SU-DHL-6 (cell line): ENCODE measurements around the gene NCS1.

Experiments used
- H2AFZ ChIP-seq: fragments of 200-600 bp; sonication (generic); 2 replicates; pipeline ENCODE4 v1.6.1; 2014; ENCODE audit warnings: low read depth, mild to moderate bottlenecking, moderate library complexity, mixed read lengths, antibody characterized with exemption, low read length; ENCODE audit not compliant: severe bottlenecking
- H3F3A ChIP-seq: fragments of 200-600 bp; shearing (Covaris generic); 2 replicates; pipeline ENCODE4 v1.6.0; 2016; ENCODE audit warnings: antibody characterized with exemption, mild to moderate bottlenecking; ENCODE audit not compliant: insufficient read depth
- H3K27ac ChIP-seq: fragments of 200-600 bp; sonication (generic); 2 replicates; pipeline ENCODE4 v1.5.1; 2016; ENCODE audit warnings: low read depth, mild to moderate bottlenecking, low read length, moderate library complexity, mixed read lengths
- H3K27me3 ChIP-seq: fragments of 200-600 bp; sonication (generic), shearing (Covaris generic); 2 replicates; pipeline ENCODE4 v1.6.0; 2014; ENCODE audit warnings: mild to moderate bottlenecking, low read length
- H3K36me3 ChIP-seq: fragments of 200-600 bp; sonication (generic); 2 replicates; pipeline ENCODE4 v1.6.1; 2014; ENCODE audit warnings: mild to moderate bottlenecking, low read length, mixed read lengths
- H3K4me2 ChIP-seq: fragments of 300-600, 200-600 bp; shearing (Covaris generic), sonication (generic); 2 replicates; pipeline ENCODE4 v1.6.0; 2014; ENCODE audit warnings: low read length, low read depth, mild to moderate bottlenecking; ENCODE audit not compliant: poor library complexity, severe bottlenecking
- H3K4me3 ChIP-seq: fragments of 200-600 bp; sonication (generic); 2 replicates; pipeline ENCODE4 v1.5.1; 2014; ENCODE audit warnings: antibody characterized with exemption, low read length, mild to moderate bottlenecking, mixed read lengths; ENCODE audit not compliant: insufficient read depth, poor library complexity, severe bottlenecking
- H3K79me2 ChIP-seq: fragments of 200-600 bp; sonication (generic); 2 replicates; pipeline ENCODE4 v1.6.1; 2014; ENCODE audit warnings: mild to moderate bottlenecking, low read length, moderate library complexity; ENCODE audit not compliant: insufficient read depth
- H3K9ac ChIP-seq: fragments of 200-600 bp; sonication (generic); 2 replicates; pipeline ENCODE4 v1.7.0; 2014; ENCODE audit warnings: mild to moderate bottlenecking, low read length
- H3K9me2 ChIP-seq: fragments of 200-600 bp; sonication (generic); replicated peaks from 2 replicates; pipeline ENCODE4 v1.6.1; 2014; ENCODE audit warnings: low read length; ENCODE audit not compliant: insufficient read depth
- H3K9me3 ChIP-seq: fragments of 200-600 bp; sonication (generic); 2 replicates; pipeline ENCODE4 v1.6.1; 2014; ENCODE audit warnings: low read length, mixed read lengths; ENCODE audit not compliant: insufficient read depth
- H4K20me1 ChIP-seq: fragments of 200-600 bp; sonication (generic); 2 replicates; pipeline ENCODE4 v1.6.1; 2014; ENCODE audit warnings: low read depth, mild to moderate bottlenecking, antibody characterized with exemption, low read length, moderate library complexity, mixed read lengths
- CTCF ChIP-seq: fragments of 200-600 bp; sonication (generic); IDR thresholded peaks from one replicate; pipeline ENCODE4 v1.5.1; 2017; ENCODE audit warnings: antibody characterized with exemption, mild to moderate bottlenecking, low read length, moderate library complexity; ENCODE audit not compliant: insufficient read depth, poor library complexity, severe bottlenecking
- EZH2phosphoT487 ChIP-seq: fragments of 200-600 bp; sonication (generic), shearing (Covaris generic); conservative IDR thresholded peaks from 2 replicates; pipeline ENCODE4 v1.6.1; 2018; ENCODE audit warnings: mild to moderate bottlenecking, antibody characterized with exemption, low read length, moderate library complexity, mixed read lengths

The NCS1 gene

GRCh38 chr9:130186839-130187522 is 14.8 kb downstream of the NCS1 start:
- no peaks in the 10 kb centered on the region for H3K36me3 ChIP-seq
- H3K27ac ChIP-seq = no peak overlapping the region
- no peaks in the 10 kb centered on the region for H3K9me2 ChIP-seq
- no peaks in the 10 kb centered on the region for H4K20me1 ChIP-seq
- H2AFZ ChIP-seq = no peak overlapping the region
- TF ChIP-seq CTCF (no peak), EZH2phosphoT487 (no peak)
- H3K27me3 ChIP-seq = no peaks in the 10 kb centered on the region
- H3K9ac ChIP-seq = no peak overlapping the region
- H3K4me3 ChIP-seq = no peak overlapping the region
- H3K4me2 ChIP-seq = no peak overlapping the region
- H3K79me2 ChIP-seq = no peaks in the 10 kb centered on the region
- H3K9me3 ChIP-seq = no peaks in the 10 kb centered on the region
- H3F3A ChIP-seq = no peaks in the 10 kb centered on the region

GRCh38 chr9:130187523-130187846 is 15.3 kb downstream of the NCS1 start:
- Histone ChIP-seq H3K79me2 (no peaks in the 10 kb centered on the region), H3K9me2 (no peaks in the 10 kb centered on the region), H3K4me2 (no peak overlapping the region), H3K4me3 (no peak overlapping the region), H3K36me3 (no peaks in the 10 kb centered on the region), H3K27ac (no peak overlapping the region), H2AFZ (no peak overlapping the region), H3K9ac (no peak overlapping the region), H3K9me3 (no peaks in the 10 kb centered on the region), H3F3A (no peaks in the 10 kb centered on the region), H3K27me3 (no peaks in the 10 kb centered on the region), H4K20me1 (no peaks in the 10 kb centered on the region)
- TF ChIP-seq EZH2phosphoT487 (no peak), CTCF (no peak)

- no peak overlapping the region for H3K9ac ChIP-seq
- H3K36me3 ChIP-seq = no peaks in the 10 kb centered on the region
- H3K27ac ChIP-seq = no peak overlapping the region
- no peaks in the 10 kb centered on the region for H3K27me3 ChIP-seq
- H3K79me2 ChIP-seq = no peaks in the 10 kb centered on the region
- H3K4me2 ChIP-seq = no peak overlapping the region
- no peaks in the 10 kb centered on the region for H4K20me1 ChIP-seq
- H3K9me2 ChIP-seq = no peaks in the 10 kb centered on the region
- H3K4me3 ChIP-seq = no peak overlapping the region
- H2AFZ ChIP-seq = no peak overlapping the region
- no peaks in the 10 kb centered on the region for H3K9me3 ChIP-seq
- H3F3A ChIP-seq = no peaks in the 10 kb centered on the region
- TF ChIP-seq EZH2phosphoT487 = no peak
- no peak for TF ChIP-seq CTCF
Measured at GRCh38 chr9:130188860-130189481, 16.8 kb downstream of the NCS1 start.
